Measurements from ENCODE around the gene TSPAN5.

The TSPAN5 gene

DNA sequence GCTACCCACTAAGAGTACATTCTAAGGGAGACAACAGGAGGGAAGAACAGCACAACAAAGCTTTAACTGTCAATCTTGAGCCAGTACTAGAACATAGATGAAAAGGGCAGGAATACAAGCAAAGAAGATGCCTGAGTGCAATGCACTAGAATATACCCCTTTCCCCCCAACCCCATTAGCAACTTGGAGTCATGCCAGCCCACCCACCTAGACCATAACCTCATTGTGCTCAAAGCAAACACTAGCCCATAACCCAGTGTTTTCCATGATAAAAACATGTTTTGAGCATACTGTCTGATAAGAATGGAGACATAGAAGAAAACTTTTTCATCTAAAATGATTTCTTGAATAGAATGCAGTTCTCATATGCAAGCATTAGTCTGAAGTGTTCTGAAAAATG lies 214.0 kb downstream of the TSPAN5 start:
- no peak for DNase-seq (ENCODE audit: low read depth)
- TF ChIP-seq, protein P1, sequence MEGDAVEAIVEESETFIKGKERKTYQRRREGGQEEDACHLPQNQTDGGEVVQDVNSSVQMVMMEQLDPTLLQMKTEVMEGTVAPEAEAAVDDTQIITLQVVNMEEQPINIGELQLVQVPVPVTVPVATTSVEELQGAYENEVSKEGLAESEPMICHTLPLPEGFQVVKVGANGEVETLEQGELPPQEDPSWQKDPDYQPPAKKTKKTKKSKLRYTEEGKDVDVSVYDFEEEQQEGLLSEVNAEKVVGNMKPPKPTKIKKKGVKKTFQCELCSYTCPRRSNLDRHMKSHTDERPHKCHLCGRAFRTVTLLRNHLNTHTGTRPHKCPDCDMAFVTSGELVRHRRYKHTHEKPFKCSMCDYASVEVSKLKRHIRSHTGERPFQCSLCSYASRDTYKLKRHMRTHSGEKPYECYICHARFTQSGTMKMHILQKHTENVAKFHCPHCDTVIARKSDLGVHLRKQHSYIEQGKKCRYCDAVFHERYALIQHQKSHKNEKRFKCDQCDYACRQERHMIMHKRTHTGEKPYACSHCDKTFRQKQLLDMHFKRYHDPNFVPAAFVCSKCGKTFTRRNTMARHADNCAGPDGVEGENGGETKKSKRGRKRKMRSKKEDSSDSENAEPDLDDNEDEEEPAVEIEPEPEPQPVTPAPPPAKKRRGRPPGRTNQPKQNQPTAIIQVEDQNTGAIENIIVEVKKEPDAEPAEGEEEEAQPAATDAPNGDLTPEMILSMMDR (IDR thresholded peaks at IDR 0.05; ENCODE audit: control insufficient read depth, insufficient read depth, low read depth, low read length, missing control alignments), result no peak
- H3K4me3 ChIP-seq (ENCODE audit: control insufficient read depth, low read depth, low read length), result no peak overlapping the region

DNA sequence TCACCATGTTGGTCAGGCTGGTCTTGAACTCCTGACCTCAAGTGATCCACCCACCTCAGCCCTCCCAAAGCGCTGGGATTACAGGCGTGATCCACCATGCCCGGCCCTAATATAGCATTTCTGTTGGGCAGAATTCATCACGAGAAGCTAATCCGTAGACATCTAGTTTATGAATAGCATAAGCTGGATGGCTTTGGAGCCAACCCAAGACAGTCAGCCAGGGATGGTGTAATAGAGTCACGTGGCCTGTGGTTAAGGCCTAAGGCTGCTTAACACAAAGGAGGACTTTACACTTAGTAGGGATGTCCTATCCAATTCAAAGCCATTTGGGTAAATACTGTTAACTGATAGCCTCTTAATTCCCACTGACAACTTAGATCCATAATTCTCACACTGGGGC lies 223.6 kb downstream of the TSPAN5 start:
- TF ChIP-seq, protein P1 (IDR thresholded peaks at IDR 0.05; ENCODE audit: control insufficient read depth, insufficient read depth, low read depth, low read length, missing control alignments), result no peak
- H3K4me3 ChIP-seq (ENCODE audit: control insufficient read depth, low read depth, low read length), result no peak overlapping the region
- DNase-seq (ENCODE audit: low read depth), result no peak

DNA sequence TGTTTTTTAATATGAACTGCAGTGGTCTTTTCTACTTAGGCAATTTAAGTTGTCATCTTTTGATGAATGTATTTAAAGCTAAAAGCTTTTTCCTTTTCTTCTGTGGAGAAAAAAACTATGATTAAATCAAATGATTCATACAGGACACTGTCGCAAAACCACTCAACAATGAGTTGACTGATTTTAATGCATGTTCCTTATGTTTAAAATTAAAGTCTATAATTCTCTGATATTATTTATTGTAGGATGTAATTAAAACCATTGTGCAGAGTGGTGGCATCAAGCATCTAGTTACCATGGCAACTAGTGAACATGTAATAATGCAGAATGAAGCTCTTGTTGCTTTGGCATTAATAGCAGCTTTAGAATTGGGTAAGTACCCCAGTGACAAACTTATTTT lies 224.7 kb downstream of the TSPAN5 start:
- no peak for DNase-seq (ENCODE audit: low read depth)
- TF ChIP-seq, protein P1 (IDR thresholded peaks at IDR 0.05; ENCODE audit: control insufficient read depth, insufficient read depth, low read depth, low read length, missing control alignments), result no peak
- H3K4me3 ChIP-seq (ENCODE audit: control insufficient read depth, low read depth, low read length), result no peak overlapping the region

DNA sequence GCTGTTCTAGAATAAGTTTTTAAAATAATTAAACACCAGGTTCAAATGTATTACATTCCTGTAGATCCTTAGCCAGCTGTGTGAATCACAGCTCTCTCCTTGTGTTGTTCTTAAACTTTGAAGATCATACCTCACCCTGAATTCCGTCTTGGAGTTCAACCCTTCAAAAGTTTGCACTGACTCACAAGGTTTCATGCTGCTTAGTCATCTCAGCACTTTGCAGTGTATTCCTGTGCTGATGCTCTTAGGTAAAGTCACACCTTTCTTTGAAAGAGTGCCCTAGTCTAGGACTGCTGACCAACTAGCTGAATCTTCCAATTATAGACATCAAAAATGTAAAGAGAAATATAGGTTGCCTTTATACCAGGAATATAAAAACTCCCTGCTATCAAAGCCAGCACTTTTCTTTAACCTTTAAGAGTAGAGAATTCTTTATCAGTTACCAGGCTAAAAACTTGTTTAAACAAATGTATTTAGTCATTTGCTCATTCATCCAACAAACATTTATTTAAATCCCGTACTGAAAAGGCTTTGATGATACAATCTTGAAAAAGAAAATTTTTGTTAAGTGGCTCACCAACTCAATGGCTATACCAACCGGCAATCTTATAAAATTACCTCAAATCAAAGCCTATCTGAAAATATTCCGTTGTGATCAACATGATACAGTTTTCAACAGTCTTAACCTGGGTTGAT lies 227.6 kb downstream of the TSPAN5 start:
- peak; percentile 44 for DNase-seq (ENCODE audit: low read depth)
- no peak overlapping the region for H3K4me3 ChIP-seq (ENCODE audit: control insufficient read depth, low read depth, low read length)
- TF ChIP-seq, protein P1 (IDR thresholded peaks at IDR 0.05; ENCODE audit: control insufficient read depth, insufficient read depth, low read depth, low read length, missing control alignments), result no peak

DNA sequence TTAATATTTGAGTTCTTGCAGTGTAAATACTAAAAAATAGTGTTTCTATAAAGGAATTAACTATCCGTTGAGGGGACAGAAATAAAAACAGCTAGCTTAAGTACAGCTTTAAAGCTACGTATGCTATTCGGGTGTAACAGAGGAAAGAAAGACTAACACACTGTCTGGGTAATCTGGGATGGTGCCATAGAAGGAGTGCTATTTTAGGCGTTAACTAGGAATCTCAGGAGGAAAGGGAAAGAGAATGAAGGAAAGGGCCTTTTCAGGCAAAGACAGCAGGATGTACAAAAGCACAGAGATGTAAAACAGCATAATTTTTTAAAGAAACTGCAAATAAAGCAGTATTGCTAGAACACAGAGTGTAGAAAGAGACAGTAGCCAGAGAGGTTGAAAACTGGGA lies 235.4 kb downstream of the TSPAN5 start:
- DNase-seq (ENCODE audit: low read depth), result no peak
- TF ChIP-seq, protein P1 (IDR thresholded peaks at IDR 0.05; ENCODE audit: control insufficient read depth, insufficient read depth, low read depth, low read length, missing control alignments), result no peak
- no peak overlapping the region for H3K4me3 ChIP-seq (ENCODE audit: control insufficient read depth, low read depth, low read length)

DNA sequence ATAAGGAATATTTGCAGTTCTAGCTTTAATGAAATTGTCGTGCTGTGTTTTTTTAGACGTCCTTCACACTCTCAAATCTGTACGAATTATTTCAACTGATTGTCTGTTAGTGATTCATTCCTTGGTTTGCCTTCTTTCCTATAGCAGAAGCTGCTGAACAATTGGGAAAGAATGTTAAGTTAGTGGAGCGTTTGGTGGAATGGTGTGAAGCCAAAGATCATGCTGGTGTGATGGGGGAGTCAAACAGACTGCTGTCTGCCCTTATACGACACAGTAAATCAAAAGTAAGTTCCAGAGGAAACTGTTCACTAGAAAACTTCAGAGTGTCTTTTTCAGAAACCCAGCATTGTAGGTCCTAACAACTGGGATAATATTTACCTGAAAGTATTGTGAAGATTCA lies 237.3 kb downstream of the TSPAN5 start:
- peak; percentile 16 for DNase-seq (ENCODE audit: low read depth)
- TF ChIP-seq, protein P1 (IDR thresholded peaks at IDR 0.05; ENCODE audit: control insufficient read depth, insufficient read depth, low read depth, low read length, missing control alignments), result no peak
- no peak overlapping the region for H3K4me3 ChIP-seq (ENCODE audit: control insufficient read depth, low read depth, low read length)
